SU-DHL-6 (cell line): ENCODE results near the gene TNIK.

Source experiments
- H2AFZ ChIP-seq: fragments of 200-600 bp; sonication (generic); 2 replicates; pipeline ENCODE4 v1.6.1; 2014; ENCODE audit warnings: low read depth, mild to moderate bottlenecking, moderate library complexity, mixed read lengths, antibody characterized with exemption, low read length; ENCODE audit not compliant: severe bottlenecking
- H3F3A ChIP-seq: fragments of 200-600 bp; shearing (Covaris generic); 2 replicates; pipeline ENCODE4 v1.6.0; 2016; ENCODE audit warnings: antibody characterized with exemption, mild to moderate bottlenecking; ENCODE audit not compliant: insufficient read depth
- H3K27ac ChIP-seq: fragments of 200-600 bp; sonication (generic); 2 replicates; pipeline ENCODE4 v1.5.1; 2016; ENCODE audit warnings: low read depth, mild to moderate bottlenecking, low read length, moderate library complexity, mixed read lengths
- H3K27me3 ChIP-seq: fragments of 200-600 bp; sonication (generic), shearing (Covaris generic); 2 replicates; pipeline ENCODE4 v1.6.0; 2014; ENCODE audit warnings: mild to moderate bottlenecking, low read length
- H3K36me3 ChIP-seq: fragments of 200-600 bp; sonication (generic); 2 replicates; pipeline ENCODE4 v1.6.1; 2014; ENCODE audit warnings: mild to moderate bottlenecking, low read length, mixed read lengths
- H3K4me2 ChIP-seq: fragments of 300-600, 200-600 bp; shearing (Covaris generic), sonication (generic); 2 replicates; pipeline ENCODE4 v1.6.0; 2014; ENCODE audit warnings: low read length, low read depth, mild to moderate bottlenecking; ENCODE audit not compliant: poor library complexity, severe bottlenecking
- H3K4me3 ChIP-seq: fragments of 200-600 bp; sonication (generic); 2 replicates; pipeline ENCODE4 v1.5.1; 2014; ENCODE audit warnings: antibody characterized with exemption, low read length, mild to moderate bottlenecking, mixed read lengths; ENCODE audit not compliant: insufficient read depth, poor library complexity, severe bottlenecking
- H3K79me2 ChIP-seq: fragments of 200-600 bp; sonication (generic); 2 replicates; pipeline ENCODE4 v1.6.1; 2014; ENCODE audit warnings: mild to moderate bottlenecking, low read length, moderate library complexity; ENCODE audit not compliant: insufficient read depth
- H3K9ac ChIP-seq: fragments of 200-600 bp; sonication (generic); 2 replicates; pipeline ENCODE4 v1.7.0; 2014; ENCODE audit warnings: mild to moderate bottlenecking, low read length
- H3K9me2 ChIP-seq: fragments of 200-600 bp; sonication (generic); replicated peaks from 2 replicates; pipeline ENCODE4 v1.6.1; 2014; ENCODE audit warnings: low read length; ENCODE audit not compliant: insufficient read depth
- H3K9me3 ChIP-seq: fragments of 200-600 bp; sonication (generic); 2 replicates; pipeline ENCODE4 v1.6.1; 2014; ENCODE audit warnings: low read length, mixed read lengths; ENCODE audit not compliant: insufficient read depth
- H4K20me1 ChIP-seq: fragments of 200-600 bp; sonication (generic); 2 replicates; pipeline ENCODE4 v1.6.1; 2014; ENCODE audit warnings: low read depth, mild to moderate bottlenecking, antibody characterized with exemption, low read length, moderate library complexity, mixed read lengths
- EZH2phosphoT487 ChIP-seq: fragments of 200-600 bp; sonication (generic), shearing (Covaris generic); conservative IDR thresholded peaks from 2 replicates; pipeline ENCODE4 v1.6.1; 2018; ENCODE audit warnings: mild to moderate bottlenecking, antibody characterized with exemption, low read length, moderate library complexity, mixed read lengths
- TF ChIP-seq, protein P1 (sequence below): fragments of 200-600 bp; sonication (generic); IDR thresholded peaks from one replicate; pipeline ENCODE4 v1.5.1; 2017; ENCODE audit warnings: antibody characterized with exemption, mild to moderate bottlenecking, low read length, moderate library complexity; ENCODE audit not compliant: insufficient read depth, poor library complexity, severe bottlenecking

Gene TNIK

DNA sequence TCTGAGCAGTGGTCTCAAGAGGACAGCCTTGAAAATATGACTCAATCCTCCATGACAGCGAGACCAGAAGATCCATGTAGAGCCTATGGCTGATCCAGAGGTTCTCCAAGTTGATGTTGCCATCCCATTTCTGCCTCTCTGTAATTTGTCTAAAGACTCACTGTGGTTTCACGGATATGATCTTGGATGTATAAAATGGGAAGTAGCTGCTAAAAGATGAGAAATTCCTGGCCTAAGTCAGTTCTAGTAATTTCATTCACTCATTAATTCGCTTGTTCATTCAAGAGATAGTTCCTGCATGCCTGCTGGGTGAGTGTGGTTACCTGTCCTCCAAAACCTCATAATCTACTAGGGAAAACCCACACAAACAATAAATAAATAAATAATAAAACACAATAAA lies 145.9 kb downstream of the TNIK start:
- no peaks in the 10 kb centered on the region for H3K36me3 ChIP-seq
- H3K4me3 ChIP-seq, result no peak overlapping the region
- H3K9me3 ChIP-seq, result no peaks in the 10 kb centered on the region
- no peaks in the 10 kb centered on the region for H3K79me2 ChIP-seq
- no peaks in the 10 kb centered on the region for H3K27me3 ChIP-seq
- H3K9ac ChIP-seq, result no peak overlapping the region
- no peak overlapping the region for H3K27ac ChIP-seq
- H3F3A ChIP-seq, result no peaks in the 10 kb centered on the region
- H3K4me2 ChIP-seq, result no peak overlapping the region
- no peak overlapping the region for H2AFZ ChIP-seq
- H3K9me2 ChIP-seq, result no peaks in the 10 kb centered on the region
- H4K20me1 ChIP-seq, result no peaks in the 10 kb centered on the region
- no peak for TF ChIP-seq EZH2phosphoT487
- TF ChIP-seq, protein P1, sequence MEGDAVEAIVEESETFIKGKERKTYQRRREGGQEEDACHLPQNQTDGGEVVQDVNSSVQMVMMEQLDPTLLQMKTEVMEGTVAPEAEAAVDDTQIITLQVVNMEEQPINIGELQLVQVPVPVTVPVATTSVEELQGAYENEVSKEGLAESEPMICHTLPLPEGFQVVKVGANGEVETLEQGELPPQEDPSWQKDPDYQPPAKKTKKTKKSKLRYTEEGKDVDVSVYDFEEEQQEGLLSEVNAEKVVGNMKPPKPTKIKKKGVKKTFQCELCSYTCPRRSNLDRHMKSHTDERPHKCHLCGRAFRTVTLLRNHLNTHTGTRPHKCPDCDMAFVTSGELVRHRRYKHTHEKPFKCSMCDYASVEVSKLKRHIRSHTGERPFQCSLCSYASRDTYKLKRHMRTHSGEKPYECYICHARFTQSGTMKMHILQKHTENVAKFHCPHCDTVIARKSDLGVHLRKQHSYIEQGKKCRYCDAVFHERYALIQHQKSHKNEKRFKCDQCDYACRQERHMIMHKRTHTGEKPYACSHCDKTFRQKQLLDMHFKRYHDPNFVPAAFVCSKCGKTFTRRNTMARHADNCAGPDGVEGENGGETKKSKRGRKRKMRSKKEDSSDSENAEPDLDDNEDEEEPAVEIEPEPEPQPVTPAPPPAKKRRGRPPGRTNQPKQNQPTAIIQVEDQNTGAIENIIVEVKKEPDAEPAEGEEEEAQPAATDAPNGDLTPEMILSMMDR, result no peak

DNA sequence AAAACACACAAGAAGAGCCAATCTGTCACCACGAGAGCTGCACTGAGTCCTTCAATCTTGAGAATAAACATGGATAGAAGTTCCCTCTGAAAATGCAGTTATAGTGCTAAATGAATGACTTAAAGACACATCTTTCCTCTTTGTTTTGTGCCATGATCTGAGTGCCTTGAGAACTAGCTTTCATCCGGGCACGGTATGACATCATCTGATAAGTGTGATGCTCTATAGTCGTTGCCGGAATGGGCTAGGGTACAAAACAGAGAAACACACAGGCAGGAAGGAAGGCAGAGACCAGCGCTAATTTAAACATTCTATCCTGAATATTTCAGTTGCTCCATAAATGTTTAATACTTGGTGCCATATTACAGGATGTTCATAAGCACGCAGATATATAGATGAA lies 146.5 kb downstream of the TNIK start:
- no peaks in the 10 kb centered on the region for H3K27me3 ChIP-seq
- H3K79me2 ChIP-seq, result no peaks in the 10 kb centered on the region
- H3K9me2 ChIP-seq, result no peaks in the 10 kb centered on the region
- no peak overlapping the region for H2AFZ ChIP-seq
- no peak overlapping the region for H3K27ac ChIP-seq
- H3K4me3 ChIP-seq, result no peak overlapping the region
- no peak overlapping the region for H3K4me2 ChIP-seq
- no peak for TF ChIP-seq EZH2phosphoT487
- TF ChIP-seq, protein P1, result no peak
- H3K9ac ChIP-seq, result no peak overlapping the region
- H4K20me1 ChIP-seq, result no peaks in the 10 kb centered on the region
- H3K9me3 ChIP-seq, result no peaks in the 10 kb centered on the region
- no peaks in the 10 kb centered on the region for H3F3A ChIP-seq
- H3K36me3 ChIP-seq, result no peaks in the 10 kb centered on the region

DNA sequence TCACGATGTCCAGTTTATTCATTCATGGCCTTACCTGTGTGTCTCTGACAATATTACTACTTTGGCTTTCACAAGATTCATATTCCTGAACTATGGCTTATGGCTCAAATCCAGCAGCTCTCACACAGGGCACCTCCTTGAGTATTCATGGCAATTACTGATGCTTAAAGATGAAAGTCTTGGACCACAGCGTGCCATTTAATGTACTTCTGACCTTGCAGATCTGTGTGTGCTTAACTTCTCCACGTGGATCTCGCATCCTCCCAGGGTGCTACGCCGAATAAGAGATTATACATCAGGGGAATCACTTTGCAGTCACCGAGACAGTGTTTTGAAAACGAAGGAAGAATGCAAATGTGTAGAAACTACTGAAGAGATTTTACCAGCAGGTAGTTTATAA lies 147.5 kb downstream of the TNIK start:
- no peak overlapping the region for H2AFZ ChIP-seq
- no peak overlapping the region for H3K4me2 ChIP-seq
- no peaks in the 10 kb centered on the region for H3K36me3 ChIP-seq
- no peak overlapping the region for H3K27ac ChIP-seq
- no peaks in the 10 kb centered on the region for H3K9me3 ChIP-seq
- no peak overlapping the region for H3K4me3 ChIP-seq
- H3K27me3 ChIP-seq, result no peaks in the 10 kb centered on the region
- TF ChIP-seq, protein P1, result no peak
- TF ChIP-seq EZH2phosphoT487, result no peak
- no peaks in the 10 kb centered on the region for H3F3A ChIP-seq
- H4K20me1 ChIP-seq, result no peaks in the 10 kb centered on the region
- no peaks in the 10 kb centered on the region for H3K9me2 ChIP-seq
- H3K9ac ChIP-seq, result no peak overlapping the region
- H3K79me2 ChIP-seq, result no peaks in the 10 kb centered on the region

DNA sequence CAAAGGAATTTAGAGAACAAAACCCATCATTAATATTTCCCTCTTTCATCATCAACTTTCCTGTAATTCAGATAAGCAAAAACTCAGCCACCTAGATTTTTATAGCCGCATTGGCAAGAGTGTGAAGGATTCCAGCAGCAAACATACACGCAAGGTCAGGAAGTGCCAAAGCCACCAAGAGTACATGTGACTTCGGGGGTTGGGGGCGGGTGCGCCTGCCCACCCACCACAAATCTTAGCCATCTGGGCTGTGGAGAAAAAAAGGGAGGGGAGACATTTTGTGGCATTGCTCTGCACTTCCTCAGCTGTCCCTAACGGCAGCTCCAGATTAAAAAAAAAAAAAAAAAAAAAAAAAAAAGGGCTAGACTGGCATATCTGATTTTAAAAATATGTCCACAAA lies 148.4 kb downstream of the TNIK start:
- H3K9ac ChIP-seq, result no peak overlapping the region
- H3K9me2 ChIP-seq, result no peaks in the 10 kb centered on the region
- no peak overlapping the region for H3K4me2 ChIP-seq
- H3K9me3 ChIP-seq, result no peaks in the 10 kb centered on the region
- no peak for TF ChIP-seq EZH2phosphoT487
- TF ChIP-seq, protein P1, result no peak
- H2AFZ ChIP-seq, result no peak overlapping the region
- no peaks in the 10 kb centered on the region for H3K27me3 ChIP-seq
- no peaks in the 10 kb centered on the region for H3F3A ChIP-seq
- H3K36me3 ChIP-seq, result no peaks in the 10 kb centered on the region
- no peak overlapping the region for H3K27ac ChIP-seq
- H4K20me1 ChIP-seq, result no peaks in the 10 kb centered on the region
- H3K4me3 ChIP-seq, result no peak overlapping the region
- H3K79me2 ChIP-seq, result no peaks in the 10 kb centered on the region
